Astrocyte (in vitro differentiated cells and primary cell): ENCODE results near the gene ATG7. TPM values are rescaled to one million over a fixed set of nuclear protein-coding genes. Genes with fewer than 3 reads are reported as not detected.

Experiments
- DNase-seq: peaks from one replicate; pipeline ENCODE4 v3.0.0-alpha.2; 2010; ENCODE audit warnings: low read depth
- FAIRE-seq: peaks from 2 replicates; lab custom pipeline; 2011; peaks lifted over from hg19 to GRCh38; lab: Jason Lieb, UNC
- H2AFZ ChIP-seq: 2 replicates; pipeline ENCODE4 v1.6.0; 2012; ENCODE audit warnings: low read depth, low read length, inconsistent platforms
- H3K27ac ChIP-seq: 2 replicates; pipeline ENCODE4 v1.5.1; 2011; ENCODE audit warnings: low read depth, low read length, inconsistent platforms
- H3K27me3 ChIP-seq: 2 replicates; pipeline ENCODE4 v1.6.0; 2011; ENCODE audit warnings: low read length, inconsistent platforms; ENCODE audit not compliant: insufficient read depth
- H3K36me3 ChIP-seq: 2 replicates; pipeline ENCODE4 v1.5.1; 2011; ENCODE audit warnings: low read length, inconsistent platforms; ENCODE audit not compliant: insufficient read depth
- H3K4me1 ChIP-seq: 2 replicates; pipeline ENCODE4 v1.5.1; 2011; ENCODE audit warnings: low read length, inconsistent platforms; ENCODE audit not compliant: insufficient read depth
- H3K4me2 ChIP-seq: 2 replicates; pipeline ENCODE4 v1.6.0; 2012; ENCODE audit warnings: low read length, inconsistent platforms
- H3K4me3 ChIP-seq: 2 replicates; pipeline ENCODE4 v1.5.1; 2011; ENCODE audit warnings: low read depth, mild to moderate bottlenecking, low read length, inconsistent platforms; ENCODE audit not compliant: insufficient read depth
- H3K79me2 ChIP-seq: 2 replicates; pipeline ENCODE4 v1.6.0; 2012; ENCODE audit warnings: mild to moderate bottlenecking, low read length, inconsistent platforms; ENCODE audit not compliant: insufficient read depth
- H3K9ac ChIP-seq: 2 replicates; pipeline ENCODE4 v1.6.0; 2012; ENCODE audit warnings: mild to moderate bottlenecking, low read length, inconsistent platforms
- H3K9me3 ChIP-seq: 2 replicates; pipeline ENCODE4 v1.5.1; 2012; ENCODE audit warnings: low read depth, mild to moderate bottlenecking, low read length, inconsistent platforms; ENCODE audit not compliant: insufficient read depth
- H4K20me1 ChIP-seq: 2 replicates; pipeline ENCODE4 v1.6.0; 2012; ENCODE audit warnings: low read length, inconsistent platforms; ENCODE audit not compliant: insufficient read depth
- H3K27ac Mint-ChIP-seq: one replicate; pipeline ENCODE4 v1.8.0; 2021; ENCODE audit warnings: mild to moderate bottlenecking, mixed read lengths; ENCODE audit not compliant: unreplicated experiment
- H3K27me3 Mint-ChIP-seq: one replicate; pipeline ENCODE4 v1.8.0; 2021; ENCODE audit warnings: low read depth, mixed read lengths; ENCODE audit not compliant: unreplicated experiment
- H3K36me3 Mint-ChIP-seq: one replicate; pipeline ENCODE4 v1.8.0; 2021; ENCODE audit warnings: low read depth, mixed read lengths; ENCODE audit not compliant: unreplicated experiment
- H3K4me1 Mint-ChIP-seq: one replicate; pipeline ENCODE4 v1.8.0; 2021; ENCODE audit warnings: low read depth, mixed read lengths; ENCODE audit not compliant: unreplicated experiment
- H3K4me3 Mint-ChIP-seq: one replicate; pipeline ENCODE4 v1.8.0; 2021; ENCODE audit warnings: mild to moderate bottlenecking, moderate library complexity, mixed read lengths; ENCODE audit not compliant: unreplicated experiment
- H3K9me3 Mint-ChIP-seq: one replicate; pipeline ENCODE4 v1.8.0; 2021; ENCODE audit warnings: mild to moderate bottlenecking, mixed read lengths; ENCODE audit not compliant: unreplicated experiment
- EZH2 ChIP-seq: IDR thresholded peaks from 2 replicates; pipeline ENCODE4 v1.6.1; 2012; ENCODE audit warnings: mild to moderate bottlenecking, low read length, inconsistent platforms; ENCODE audit not compliant: insufficient read depth
- total RNA-seq: library from RNA; stranded (reverse); gene quantifications from 2 replicates; pipeline ENCODE4 v1.2.1, GENCODE V29; 2021
- TF ChIP-seq, protein P1 (sequence below): IDR thresholded peaks from 2 replicates; pipeline ENCODE4 v1.5.1; 2011; ENCODE audit warnings: low read depth, mild to moderate bottlenecking, inconsistent platforms, low read length, moderate library complexity; ENCODE audit not compliant: insufficient read depth

Gene ATG7
- total RNA-seq, 1 donor from 2014 or later: 29.5 TPM

DNA sequence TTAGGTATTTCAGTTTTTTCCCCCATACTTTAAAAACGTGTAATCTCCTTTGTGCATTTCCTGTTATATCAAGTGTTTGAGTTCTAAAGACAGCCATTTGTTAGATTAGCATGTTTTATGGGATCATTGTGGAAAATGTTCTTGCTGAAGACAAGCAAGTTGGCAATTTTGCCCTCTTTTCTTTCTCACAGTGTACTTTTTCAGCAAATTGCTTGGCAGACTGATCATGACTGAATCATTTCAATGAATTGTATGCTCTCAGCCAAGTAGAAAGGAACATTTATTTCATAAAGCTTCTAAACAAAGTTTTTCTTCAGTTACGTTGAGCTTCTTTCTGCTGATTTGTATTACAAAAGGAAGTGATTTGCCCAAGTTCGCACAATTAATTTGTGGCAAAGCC lies 51.6 kb downstream of the ATG7 start:
- no peak overlapping the region for H3K27ac Mint-ChIP-seq
- H3K4me3 Mint-ChIP-seq: no peak overlapping the region
- Histone ChIP-seq H3K9ac (no peak overlapping the region), H3K79me2 (no peaks in the 10 kb centered on the region), H4K20me1 (no peaks in the 10 kb centered on the region), H2AFZ (no peak overlapping the region), H3K27ac (no peak overlapping the region), H3K4me3 (no peak overlapping the region), H3K4me2 (no peak overlapping the region), H3K27me3 (no peaks in the 10 kb centered on the region), H3K9me3 (no peaks in the 10 kb centered on the region), H3K4me1 (no peaks in the 10 kb centered on the region), H3K36me3 (peaks cover 17% of the 10 kb centered on the region)
- FAIRE-seq (no peak), DNase-seq (peak; percentile 29)
- H3K4me1 Mint-ChIP-seq: no peaks in the 10 kb centered on the region
- H3K9me3 Mint-ChIP-seq: no peaks in the 10 kb centered on the region
- no peaks in the 10 kb centered on the region for H3K27me3 Mint-ChIP-seq
- peaks cover 29% of the 10 kb centered on the region for H3K36me3 Mint-ChIP-seq
- TF ChIP-seq, protein P1, sequence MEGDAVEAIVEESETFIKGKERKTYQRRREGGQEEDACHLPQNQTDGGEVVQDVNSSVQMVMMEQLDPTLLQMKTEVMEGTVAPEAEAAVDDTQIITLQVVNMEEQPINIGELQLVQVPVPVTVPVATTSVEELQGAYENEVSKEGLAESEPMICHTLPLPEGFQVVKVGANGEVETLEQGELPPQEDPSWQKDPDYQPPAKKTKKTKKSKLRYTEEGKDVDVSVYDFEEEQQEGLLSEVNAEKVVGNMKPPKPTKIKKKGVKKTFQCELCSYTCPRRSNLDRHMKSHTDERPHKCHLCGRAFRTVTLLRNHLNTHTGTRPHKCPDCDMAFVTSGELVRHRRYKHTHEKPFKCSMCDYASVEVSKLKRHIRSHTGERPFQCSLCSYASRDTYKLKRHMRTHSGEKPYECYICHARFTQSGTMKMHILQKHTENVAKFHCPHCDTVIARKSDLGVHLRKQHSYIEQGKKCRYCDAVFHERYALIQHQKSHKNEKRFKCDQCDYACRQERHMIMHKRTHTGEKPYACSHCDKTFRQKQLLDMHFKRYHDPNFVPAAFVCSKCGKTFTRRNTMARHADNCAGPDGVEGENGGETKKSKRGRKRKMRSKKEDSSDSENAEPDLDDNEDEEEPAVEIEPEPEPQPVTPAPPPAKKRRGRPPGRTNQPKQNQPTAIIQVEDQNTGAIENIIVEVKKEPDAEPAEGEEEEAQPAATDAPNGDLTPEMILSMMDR: no peak
- TF ChIP-seq EZH2: no peak

DNA sequence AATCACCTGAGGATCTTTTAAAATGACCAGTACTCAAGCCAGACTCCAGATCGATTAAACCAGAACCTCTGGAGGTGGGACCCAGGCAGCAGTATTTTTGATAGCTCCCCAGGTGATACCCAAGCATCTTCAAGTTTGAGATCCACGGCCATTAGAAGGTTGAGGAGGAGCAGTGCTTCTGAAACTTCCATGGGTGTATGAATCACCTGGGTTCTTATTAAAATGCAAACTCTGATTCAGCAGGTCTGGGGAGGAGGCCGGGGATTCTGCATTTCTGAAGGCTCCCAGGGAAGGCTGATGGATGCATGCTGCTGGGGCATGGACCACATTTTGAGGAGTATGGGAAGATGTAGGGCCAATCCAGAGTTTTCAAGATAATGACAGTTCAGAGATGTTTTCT lies 55.4 kb downstream of the ATG7 start:
- no peaks in the 10 kb centered on the region for H3K9me3 Mint-ChIP-seq
- TF ChIP-seq EZH2: no peak
- TF ChIP-seq, protein P1: no peak
- FAIRE-seq (no peak), DNase-seq (no peak)
- peaks cover 6% of the 10 kb centered on the region for H3K4me1 Mint-ChIP-seq
- peaks cover 10% of the 10 kb centered on the region for H3K4me1 ChIP-seq
- H3K4me3 ChIP-seq: no peak overlapping the region
- H3K27me3 ChIP-seq: no peaks in the 10 kb centered on the region
- H3K36me3 Mint-ChIP-seq: peaks cover 15% of the 10 kb centered on the region
- H3K9ac ChIP-seq: no peak overlapping the region
- H3K36me3 ChIP-seq: peaks cover 5% of the 10 kb centered on the region
- no peaks in the 10 kb centered on the region for H3K9me3 ChIP-seq
- no peak overlapping the region for H3K4me2 ChIP-seq
- no peaks in the 10 kb centered on the region for H3K79me2 ChIP-seq
- H3K27me3 Mint-ChIP-seq: no peaks in the 10 kb centered on the region
- no peak overlapping the region for H3K27ac ChIP-seq
- no peaks in the 10 kb centered on the region for H4K20me1 ChIP-seq
- H3K27ac Mint-ChIP-seq: no peak overlapping the region
- no peak overlapping the region for H2AFZ ChIP-seq
- no peak overlapping the region for H3K4me3 Mint-ChIP-seq

DNA sequence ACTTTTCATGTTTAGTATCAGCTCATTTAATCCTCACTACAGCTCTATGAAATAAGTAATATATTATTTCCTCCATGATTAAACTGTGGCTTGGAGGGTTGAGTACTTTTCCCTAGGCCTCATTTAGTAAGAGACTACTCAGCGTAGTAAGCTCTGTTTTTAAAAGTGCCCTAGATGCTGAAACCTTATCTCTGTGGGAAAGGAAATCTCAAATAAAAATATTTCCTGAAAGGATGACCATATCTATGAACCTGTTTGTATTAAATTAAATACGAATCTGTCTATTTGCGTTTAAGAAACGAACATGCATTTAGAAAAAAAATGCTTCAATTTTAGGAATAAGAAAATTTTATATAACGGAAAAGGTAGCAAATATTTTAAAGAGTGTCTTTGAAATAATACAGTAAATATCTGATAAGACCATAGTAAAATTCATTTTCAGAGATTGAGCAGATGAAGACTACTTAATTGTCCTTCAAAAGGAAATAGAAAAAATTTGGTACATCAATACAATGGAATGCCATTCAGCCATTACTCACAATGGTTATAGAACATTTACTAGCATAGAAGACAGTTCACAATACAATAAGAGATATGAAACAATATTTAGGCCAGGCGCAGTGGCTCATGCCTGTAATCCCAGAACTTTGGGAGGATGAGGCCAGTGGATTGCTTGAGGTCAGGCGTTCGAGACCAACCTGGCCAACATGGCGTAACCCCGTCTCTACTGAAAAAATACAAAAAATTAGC lies 56.2 kb downstream of the ATG7 start:
- DNase-seq (no peak), FAIRE-seq (no peak)
- no peaks in the 10 kb centered on the region for H3K27me3 ChIP-seq
- no peaks in the 10 kb centered on the region for H3K27me3 Mint-ChIP-seq
- TF ChIP-seq, protein P1: no peak
- no peak for TF ChIP-seq EZH2
- H3K36me3 Mint-ChIP-seq: peaks cover 11% of the 10 kb centered on the region
- no peak overlapping the region for H3K9ac ChIP-seq
- H3K27ac ChIP-seq: no peak overlapping the region
- H2AFZ ChIP-seq: no peak overlapping the region
- H3K4me3 ChIP-seq: no peak overlapping the region
- H4K20me1 ChIP-seq: no peaks in the 10 kb centered on the region
- no peaks in the 10 kb centered on the region for H3K9me3 ChIP-seq
- H3K4me2 ChIP-seq: no peak overlapping the region
- peaks cover 10% of the 10 kb centered on the region for H3K4me1 ChIP-seq
- H3K4me1 Mint-ChIP-seq: peaks cover 6% of the 10 kb centered on the region
- no peaks in the 10 kb centered on the region for H3K79me2 ChIP-seq
- H3K9me3 Mint-ChIP-seq: no peaks in the 10 kb centered on the region
- H3K27ac Mint-ChIP-seq: no peak overlapping the region
- H3K4me3 Mint-ChIP-seq: no peak overlapping the region
- peaks cover 4% of the 10 kb centered on the region for H3K36me3 ChIP-seq
